Suprapubic skin (tissue), 4 donors: ENCODE results near the gene NTN1. TPM values are rescaled to one million over a fixed set of nuclear protein-coding genes. Genes with fewer than 3 reads are reported as not detected.
"Not testable (repeated sequence)": the region's sequence is repeated elsewhere in the genome, so short reads cannot be mapped to it uniquely, and the experiment has no call there.

Experiments
- DNase-seq, 2 donors: peaks; one replicate each; pipeline ENCODE4 v3.0.0-alpha.2; 2019; ENCODE audit warnings: low spot score in 2 of 2
- H3K27ac ChIP-seq: fragments of 200-600 bp; sonication (generic); one replicate; pipeline ENCODE4 v1.5.1; 2019
- H3K27me3 ChIP-seq: fragments of 200-600 bp; sonication (generic); one replicate; pipeline ENCODE4 v1.5.1; 2019
- H3K36me3 ChIP-seq: fragments of 200-600 bp; sonication (generic); one replicate; pipeline ENCODE4 v1.5.1; 2019
- H3K4me1 ChIP-seq: fragments of 200-600 bp; sonication (generic); one replicate; pipeline ENCODE4 v1.5.1; 2019
- H3K4me3 ChIP-seq: fragments of 200-600 bp; sonication (generic); one replicate; pipeline ENCODE4 v1.5.1; 2019; ENCODE audit warnings: mild to moderate bottlenecking
- H3K9me3 ChIP-seq: fragments of 200-600 bp; sonication (generic); one replicate; pipeline ENCODE4 v1.5.1; 2019
- CTCF ChIP-seq, 2 donors: fragments of 200-600 bp in 1 of 2; fragments of 450-650 bp in 1 of 2; sonication (generic) in 1 of 2; IDR thresholded peaks; one replicate each; pipeline ENCODE4 v1.5.1; 2016 to 2019; ENCODE audit warnings: antibody characterized with exemption in 2 of 2, mild to moderate bottlenecking in 1 of 2, moderate library complexity in 1 of 2
- EP300 ChIP-seq: sonication (generic); formaldehyde crosslinking; IDR thresholded peaks from one replicate; pipeline ENCODE4 v1.6.1; 2017; ENCODE audit warnings: antibody characterized with exemption
- POLR2A ChIP-seq, 2 donors: fragments of 450-650 bp; IDR thresholded peaks; one replicate each; pipeline ENCODE4 v1.6.1; 2017; ENCODE audit warnings: antibody characterized with exemption in 2 of 2, mild to moderate bottlenecking in 2 of 2, moderate library complexity in 2 of 2
- POLR2AphosphoS5 ChIP-seq, 3 donors: sonication (generic); formaldehyde crosslinking; IDR thresholded peaks; one replicate each; pipeline ENCODE4 v1.6.1; 2017; ENCODE audit warnings: antibody characterized with exemption in 3 of 3
- WGBS: methylation state at CpG from one replicate; pipeline ENCODE4 v1.1.5; 2018; 5-methylcytosine and 5-hydroxymethylcytosine counted together
- total RNA-seq, 4 donors: library from RNA; depleted of rRNA; stranded (reverse); fragments of >200 nt; gene quantifications; one replicate each; pipeline ENCODE4 v1.1.0, GENCODE V29; 2016

NTN1 gene
- total RNA-seq, 4 donors from 2014 or later: 2.4 to 5.9 (median 3.4) TPM

GRCh38 chr17:9094193-9094592, 72.9 kb downstream of the NTN1 start:
- H3K9me3 ChIP-seq: no peaks in the 10 kb centered on the region
- peaks cover 17% of the 10 kb centered on the region for H3K4me1 ChIP-seq
- DNase-seq: no peak
- no peak overlapping the region for H3K4me3 ChIP-seq
- no peaks in the 10 kb centered on the region for H3K27me3 ChIP-seq
- no peak for TF ChIP-seq EP300
- no peak for TF ChIP-seq POLR2A (IDR thresholded peaks at IDR 0.05)
- no peak for TF ChIP-seq CTCF (IDR thresholded peaks at IDR 0.05)
- TF ChIP-seq POLR2AphosphoS5 (IDR thresholded peaks at IDR 0.05): no peak
- H3K27ac ChIP-seq: no peak overlapping the region
- 87% methylated on average over 1 of the region's 1 CpG for WGBS
- H3K36me3 ChIP-seq: no peaks in the 10 kb centered on the region

- WGBS: 27% methylated on average over 2 of the region's 2 CpGs
- DNase-seq: no peak
- TF ChIP-seq POLR2AphosphoS5 (IDR thresholded peaks at IDR 0.05): no peak
- no peak overlapping the region for H3K4me3 ChIP-seq
- no peaks in the 10 kb centered on the region for H3K9me3 ChIP-seq
- H3K27me3 ChIP-seq: no peaks in the 10 kb centered on the region
- H3K27ac ChIP-seq: no peak overlapping the region
- no peaks in the 10 kb centered on the region for H3K36me3 ChIP-seq
- peaks cover 17% of the 10 kb centered on the region for H3K4me1 ChIP-seq
Measured at GRCh38 chr17:9095390-9095789, 74.1 kb downstream of the NTN1 start.

- no peak overlapping the region for H3K27ac ChIP-seq
- 89% methylated on average over 5 of the region's 6 CpGs for WGBS
- H3K27me3 ChIP-seq: no peaks in the 10 kb centered on the region
- H3K4me3 ChIP-seq: no peak overlapping the region
- H3K36me3 ChIP-seq: no peaks in the 10 kb centered on the region
- H3K4me1 ChIP-seq: peaks cover 9% of the 10 kb centered on the region
- TF ChIP-seq EP300 (no peak), CTCF (IDR thresholded peaks at IDR 0.05) (no peak), POLR2AphosphoS5 (IDR thresholded peaks at IDR 0.05) (no peak), POLR2A (IDR thresholded peaks at IDR 0.05) (no peak)
- H3K9me3 ChIP-seq: no peaks in the 10 kb centered on the region
- no peak for DNase-seq
Measured at GRCh38 chr17:9098242-9098825, 77.0 kb downstream of the NTN1 start.

- peaks cover 11% of the 10 kb centered on the region for H3K4me1 ChIP-seq
- H3K27me3 ChIP-seq: no peaks in the 10 kb centered on the region
- H3K27ac ChIP-seq: no peak overlapping the region
- H3K4me3 ChIP-seq: no peak overlapping the region
- DNase-seq: no peak
- no peaks in the 10 kb centered on the region for H3K9me3 ChIP-seq
- H3K36me3 ChIP-seq: no peaks in the 10 kb centered on the region
- 61% methylated on average over 1 of the region's 1 CpG for WGBS
- TF ChIP-seq POLR2AphosphoS5 (IDR thresholded peaks at IDR 0.05) (no peak), EP300 (no peak), CTCF (IDR thresholded peaks at IDR 0.05) (no peak), POLR2A (IDR thresholded peaks at IDR 0.05) (no peak)
Measured at GRCh38 chr17:9101356-9101755, 80.0 kb downstream of the NTN1 start.

- not testable (repeated sequence) for H3K36me3 ChIP-seq, H3K27me3 ChIP-seq, DNase-seq, H3K4me3 ChIP-seq, H3K27ac ChIP-seq, H3K9me3 ChIP-seq
- peaks cover 11% of the 10 kb centered on the region for H3K4me1 ChIP-seq
- 86% methylated on average over 3 of the region's 3 CpGs for WGBS
Measured at GRCh38 chr17:9103193-9103592, 81.9 kb downstream of the NTN1 start.

- 82% methylated on average over 18 of the region's 18 CpGs for WGBS
- peak; percentile 22 for TF ChIP-seq EP300
- no peak for TF ChIP-seq CTCF (IDR thresholded peaks at IDR 0.05)
- TF ChIP-seq POLR2A (IDR thresholded peaks at IDR 0.05): no peak
- no peak for TF ChIP-seq POLR2AphosphoS5 (IDR thresholded peaks at IDR 0.05)
Measured at GRCh38 chr17:9104370-9105041, 83.2 kb downstream of the NTN1 start.

More at GRCh38 chr17:9104370-9105041, 83.2 kb downstream of the NTN1 start:
- DNase-seq: no peak
- Histone ChIP-seq H3K27me3 (no peaks in the 10 kb centered on the region), H3K4me3 (no peak overlapping the region), H3K4me1 (peaks cover 11% of the 10 kb centered on the region), H3K9me3 (no peaks in the 10 kb centered on the region), H3K27ac (no peak overlapping the region), H3K36me3 (no peaks in the 10 kb centered on the region)
